Measurements from ENCODE around the gene PPP1R17. TPM values are rescaled to one million over a fixed set of nuclear protein-coding genes. Genes with fewer than 3 reads are reported as not detected.

PPP1R17 gene
- total and polyA plus RNA-seq, 2 of the 13 experiments (the other 11 are each of a cell fraction or from before 2014, with no cell fraction given): not detected

DNA sequence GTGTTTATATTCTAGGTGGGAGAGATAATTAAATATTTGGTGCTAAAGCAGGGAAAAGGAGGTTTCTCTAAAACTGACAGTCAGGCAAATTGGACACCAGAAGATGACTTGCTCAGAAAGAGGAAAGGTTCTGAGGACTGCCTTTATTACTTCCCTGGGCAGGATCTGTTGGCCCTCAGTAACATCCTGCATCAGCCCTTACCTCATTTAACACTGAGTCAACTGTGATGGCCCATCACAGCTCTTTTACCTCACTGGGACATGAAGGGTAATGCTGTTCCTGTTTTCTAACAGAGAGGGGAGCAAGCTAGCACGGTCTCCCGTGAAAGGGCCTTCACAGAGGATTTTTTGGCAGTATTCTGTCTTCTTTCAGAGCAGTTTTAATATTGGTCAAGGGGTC lies 12.0 kb downstream of the PPP1R17 start:
- no peaks in the 10 kb centered on the region for H3K27me3 ChIP-seq (ENCODE audit: control insufficient read depth in 1 of 2, insufficient read depth in 2 of 2, low read length in 2 of 2)
- no peak for ATAC-seq

DNA sequence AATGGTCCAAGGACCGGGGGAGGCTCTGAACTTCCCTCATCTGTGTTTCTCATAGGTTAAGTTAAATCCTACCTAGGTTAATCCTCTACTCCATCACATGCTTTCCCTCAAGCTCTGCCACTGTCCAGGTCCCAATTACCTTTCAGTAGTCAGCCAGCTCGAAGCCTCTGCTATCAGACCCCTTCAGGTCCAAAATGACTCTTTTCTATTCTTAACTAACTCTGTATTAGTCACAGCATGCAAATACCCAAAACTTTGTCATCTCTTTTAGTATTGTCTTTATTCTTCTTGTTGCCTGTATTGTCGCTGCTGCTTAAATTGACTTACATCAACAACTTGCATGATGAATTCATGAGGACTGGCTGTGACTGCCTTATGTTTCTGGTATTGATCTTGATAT lies 15.3 kb downstream of the PPP1R17 start:
- no peaks in the 10 kb centered on the region for H3K36me3 ChIP-seq (replicated peaks in 1 of 2; ENCODE audit: control insufficient read depth in 1 of 2, insufficient read depth in 2 of 2, low read length in 2 of 2)
- BruUV-seq (replicated peaks): no TSS peak
- ChIA-PET POLR2A (no interaction called here), CTCF (ENCODE audit: low intra/inter-chr PET ratio, low total read pairs) (no interaction called here)
- H3K27ac ChIP-seq (ENCODE audit: extremely low read length, insufficient read depth, low read length): no peak overlapping the region
- ATAC-seq (no peak), DNase-seq (ENCODE audit: low spot score) (no peak), FAIRE-seq (no peak)
- 0% methylated on average over 3 of the region's 3 CpGs for WGBS (ENCODE audit: low lambda C conversion rate)
- no peaks in the 10 kb centered on the region for H3K4me1 ChIP-seq (ENCODE audit: insufficient read depth, low read length)
- H3K4me2 ChIP-seq (ENCODE audit: low read depth, low read length): no peak overlapping the region
- in situ Hi-C loops (cut with HindIII; ENCODE audit: extremely low pct_ligation_motif_present, low pct_unique_long_range_greater_than_20kb): no loop called here
- H3K27me3 ChIP-seq (ENCODE audit: control insufficient read depth in 1 of 2, insufficient read depth in 2 of 2, low read length in 2 of 2): peaks cover 0 to 6% of the 10 kb centered on the region in 2 experiments; a peak in 2 of 5 replicates
- no peak overlapping the region for H2AFZ ChIP-seq (ENCODE audit: low read length)
- no peak for TF ChIP-seq ZBTB21 (CRISPR knock-in tag; IDR thresholded peaks at IDR 0.05)
- TF ChIP-seq, protein P1, sequence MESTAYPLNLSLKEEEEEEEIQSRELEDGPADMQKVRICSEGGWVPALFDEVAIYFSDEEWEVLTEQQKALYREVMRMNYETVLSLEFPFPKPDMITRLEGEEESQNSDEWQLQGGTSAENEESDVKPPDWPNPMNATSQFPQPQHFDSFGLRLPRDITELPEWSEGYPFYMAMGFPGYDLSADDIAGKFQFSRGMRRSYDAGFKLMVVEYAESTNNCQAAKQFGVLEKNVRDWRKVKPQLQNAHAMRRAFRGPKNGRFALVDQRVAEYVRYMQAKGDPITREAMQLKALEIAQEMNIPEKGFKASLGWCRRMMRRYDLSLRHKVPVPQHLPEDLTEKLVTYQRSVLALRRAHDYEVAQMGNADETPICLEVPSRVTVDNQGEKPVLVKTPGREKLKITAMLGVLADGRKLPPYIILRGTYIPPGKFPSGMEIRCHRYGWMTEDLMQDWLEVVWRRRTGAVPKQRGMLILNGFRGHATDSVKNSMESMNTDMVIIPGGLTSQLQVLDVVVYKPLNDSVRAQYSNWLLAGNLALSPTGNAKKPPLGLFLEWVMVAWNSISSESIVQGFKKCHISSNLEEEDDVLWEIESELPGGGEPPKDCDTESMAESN (CRISPR knock-in tag; conservative IDR thresholded peaks at IDR 0.05): no peak
- no peak for TF ChIP-seq SRY (CRISPR knock-in tag; IDR thresholded peaks at IDR 0.05)
- no peak for TF ChIP-seq ZNF672 (CRISPR knock-in tag; IDR thresholded peaks at IDR 0.05)
- TF ChIP-seq ZBTB7B (CRISPR knock-in tag; IDR thresholded peaks at IDR 0.05): no peak
- no peak for TF ChIP-seq ZNF781 (CRISPR knock-in tag; IDR thresholded peaks at IDR 0.05; ENCODE audit: borderline replicate concordance, not compliant biosample characterization)
- TF ChIP-seq SP4 (CRISPR knock-in tag; IDR thresholded peaks at IDR 0.05): no peak
- no peak for TF ChIP-seq ZNF337 (CRISPR knock-in tag; IDR thresholded peaks at IDR 0.05; ENCODE audit: borderline replicate concordance, low read depth)
- TF ChIP-seq ZNF350 (CRISPR knock-in tag; IDR thresholded peaks at IDR 0.05; ENCODE audit: borderline replicate concordance, low read depth): no peak
- no peak for TF ChIP-seq MAFG (CRISPR knock-in tag; IDR thresholded peaks at IDR 0.05)
- TF ChIP-seq, protein P2, sequence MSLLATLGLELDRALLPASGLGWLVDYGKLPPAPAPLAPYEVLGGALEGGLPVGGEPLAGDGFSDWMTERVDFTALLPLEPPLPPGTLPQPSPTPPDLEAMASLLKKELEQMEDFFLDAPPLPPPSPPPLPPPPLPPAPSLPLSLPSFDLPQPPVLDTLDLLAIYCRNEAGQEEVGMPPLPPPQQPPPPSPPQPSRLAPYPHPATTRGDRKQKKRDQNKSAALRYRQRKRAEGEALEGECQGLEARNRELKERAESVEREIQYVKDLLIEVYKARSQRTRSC (CRISPR knock-in tag; IDR thresholded peaks at IDR 0.05; ENCODE audit: low read depth): no peak
- no peak for TF ChIP-seq ETV5 (CRISPR knock-in tag; IDR thresholded peaks at IDR 0.05; ENCODE audit: borderline replicate concordance)
- TF ChIP-seq ZNF207 (IDR thresholded peaks at IDR 0.05; ENCODE audit: borderline replicate concordance): no peak
- TF ChIP-seq NFIC (IDR thresholded peaks at IDR 0.05; ENCODE audit: low read length): no peak
- no peak for TF ChIP-seq ZNF20 (CRISPR knock-in tag; IDR thresholded peaks at IDR 0.05)
- TF ChIP-seq TEAD3 (CRISPR knock-in tag; optimal IDR thresholded peaks at IDR 0.05; ENCODE audit: borderline replicate concordance): no peak
- no peak for TF ChIP-seq MEIS2 (CRISPR knock-in tag; IDR thresholded peaks at IDR 0.05)
- H3K79me2 ChIP-seq (ENCODE audit: insufficient read depth, low read length): no peaks in the 10 kb centered on the region
- H3K9me3 ChIP-seq (ENCODE audit: low read length): no peaks in the 10 kb centered on the region
- H4K20me1 ChIP-seq (ENCODE audit: insufficient read depth, low read length): no peaks in the 10 kb centered on the region
- H3K9ac ChIP-seq (ENCODE audit: insufficient read depth, low read depth, low read length): no peak overlapping the region
- intact Hi-C loops (cut with micrococcal nuclease; ENCODE audit: unreplicated experiment): no loop called here
- H3K4me3 ChIP-seq (replicated peaks in 1 of 3; ENCODE audit: insufficient read depth in 1 of 3, low read depth in 2 of 3, low read length in 3 of 3): no peak overlapping the region

More for the DNA sequence above, 12.0 kb downstream of the PPP1R17 start:
- in situ Hi-C loops (cut with HindIII; ENCODE audit: extremely low pct_ligation_motif_present, low pct_unique_long_range_greater_than_20kb): no loop called here
- Histone ChIP-seq H3K79me2 (ENCODE audit: insufficient read depth, low read length) (no peaks in the 10 kb centered on the region), H3K9me3 (ENCODE audit: low read length) (no peaks in the 10 kb centered on the region), H3K4me3 (replicated peaks in 1 of 3; ENCODE audit: insufficient read depth in 1 of 3, low read depth in 2 of 3, low read length in 3 of 3) (no peak overlapping the region), H3K27ac (ENCODE audit: extremely low read length, insufficient read depth, low read length) (no peak overlapping the region), H4K20me1 (ENCODE audit: insufficient read depth, low read length) (no peaks in the 10 kb centered on the region), H2AFZ (ENCODE audit: low read length) (no peak overlapping the region), H3K4me1 (ENCODE audit: insufficient read depth, low read length) (no peaks in the 10 kb centered on the region), H3K9ac (ENCODE audit: insufficient read depth, low read depth, low read length) (no peak overlapping the region), H3K36me3 (replicated peaks in 1 of 2; ENCODE audit: control insufficient read depth in 1 of 2, insufficient read depth in 2 of 2, low read length in 2 of 2) (no peaks in the 10 kb centered on the region), H3K4me2 (ENCODE audit: low read depth, low read length) (no peak overlapping the region)
- 0% methylated on average over 2 of the region's 2 CpGs for WGBS (ENCODE audit: low lambda C conversion rate)
- DNase-seq (ENCODE audit: low spot score): no peak
- intact Hi-C loops (cut with micrococcal nuclease; ENCODE audit: unreplicated experiment): no loop called here
- no peak for TF ChIP-seq PRPF4 (IDR thresholded peaks at IDR 0.05; ENCODE audit: low read depth, low read length, poor library complexity, severe bottlenecking)
- ChIA-PET CTCF (ENCODE audit: low intra/inter-chr PET ratio, low total read pairs) (no interaction called here), POLR2A (no interaction called here)
- no peak for FAIRE-seq
- no TSS peak for BruUV-seq (replicated peaks)
